HG02763 (cell line): ENCODE results near the gene MRM2.

ENCODE experiments used
- ATAC-seq: cut with Tn5 transposase; IDR thresholded peaks from one replicate; pipeline ENCODE4 v1.9.1; 2021; ENCODE audit warnings: mild to moderate bottlenecking, moderate library complexity; ENCODE audit not compliant: unreplicated experiment

MRM2 gene

GRCh38 chr7:2241580-2242540 lies at the start of gene MRM2, which contains the start of gene NUDT1:
Gene MRM2, minus strand, starts transcription at chr7:2242205. Its CDS starts 36 bp downstream, at chr7:2242169.
Gene NUDT1, plus strand, starts transcription at chr7:2242226. Its CDS starts 2,349 bp downstream, at chr7:2244575.
- peak; percentile 82 for ATAC-seq

GRCh38 chr7:2290877-2291276 lies 48.9 kb upstream of the MRM2 start:
- ATAC-seq: no peak

- ATAC-seq: no peak
Measured at GRCh38 chr7:2289621-2290020, 47.6 kb upstream of the MRM2 start.

GRCh38 chr7:2289111-2289586 lies 47.1 kb upstream of the MRM2 start:
- no peak for ATAC-seq

- ATAC-seq: peak; percentile 63
Measured at GRCh38 chr7:2288503-2288902, 46.5 kb upstream of the MRM2 start.

GRCh38 chr7:2287745-2288144 lies 45.7 kb upstream of the MRM2 start:
- no peak for ATAC-seq

GRCh38 chr7:2283074-2283473 lies 41.1 kb upstream of the MRM2 start:
- no peak for ATAC-seq

GRCh38 chr7:2282185-2282751 lies 40.3 kb upstream of the MRM2 start:
- no peak for ATAC-seq

GRCh38 chr7:2281541-2281940 lies 39.5 kb upstream of the MRM2 start:
- ATAC-seq: no peak

GRCh38 chr7:2280424-2280823 lies 38.4 kb upstream of the MRM2 start:
- no peak for ATAC-seq

- ATAC-seq: no peak
Measured at GRCh38 chr7:2279896-2280295, 37.9 kb upstream of the MRM2 start.

- ATAC-seq: no peak
Measured at GRCh38 chr7:2278026-2278425, 36.0 kb upstream of the MRM2 start.

- no peak for ATAC-seq
Measured at GRCh38 chr7:2276107-2276506, 34.1 kb upstream of the MRM2 start.

- no peak for ATAC-seq
Measured at GRCh38 chr7:2275101-2275500, 33.1 kb upstream of the MRM2 start.

GRCh38 chr7:2274666-2275065 lies 32.7 kb upstream of the MRM2 start:
- ATAC-seq: no peak

GRCh38 chr7:2273866-2274265 lies 31.9 kb upstream of the MRM2 start:
- no peak for ATAC-seq

GRCh38 chr7:2272031-2272430 lies 30.0 kb upstream of the MRM2 start:
- ATAC-seq: no peak

- ATAC-seq: no peak
Measured at GRCh38 chr7:2271273-2272026, 29.4 kb upstream of the MRM2 start.

- no peak for ATAC-seq
Measured at GRCh38 chr7:2270495-2270894, 28.5 kb upstream of the MRM2 start.

GRCh38 chr7:2269991-2270460 lies 28.0 kb upstream of the MRM2 start:
- ATAC-seq: no peak
